GM23338 (cell line): ENCODE data around the gene NIT2. TPM values are rescaled to one million over a fixed set of nuclear protein-coding genes. Genes with fewer than 3 reads are reported as not detected.

Source experiments
- ATAC-seq: fragments of 200-7000 bp; cut with Tn5 transposase; 3 replicates; pipeline ENCODE4 v1.9.1; 2020
- DNase-seq: peaks from one replicate; pipeline ENCODE4 v3.0.0-alpha.2; 2015; ENCODE audit warnings: low spot score
- H2AFZ ChIP-seq: fragments of 200-600 bp; sonication (generic); 2 replicates; pipeline ENCODE4 v1.8.0; 2016; ENCODE audit warnings: antibody characterized with exemption, mild to moderate bottlenecking, moderate library complexity
- H3F3A ChIP-seq: fragments of 200-600 bp; sonication (generic); replicated peaks from 2 replicates; pipeline ENCODE4 v1.8.0; 2017; ENCODE audit warnings: antibody characterized with exemption, mixed run types, low read depth
- H3K27ac ChIP-seq: fragments of 200-600 bp; sonication (generic); 2 replicates; pipeline ENCODE4 v1.6.1; 2016; ENCODE audit warnings: low read depth
- H3K27me3 ChIP-seq: fragments of 200-600 bp; sonication (generic); 2 replicates; pipeline ENCODE4 v1.8.0; 2016; ENCODE audit warnings: mild to moderate bottlenecking, mixed run types, moderate library complexity; ENCODE audit not compliant: insufficient read depth
- H3K36me3 ChIP-seq: fragments of 200-600 bp; sonication (generic); 2 replicates; pipeline ENCODE4 v1.8.0; 2016; ENCODE audit warnings: mild to moderate bottlenecking; ENCODE audit not compliant: insufficient read depth
- H3K4me1 ChIP-seq: fragments of 200-600 bp; sonication (generic); 2 replicates; pipeline ENCODE4 v1.8.0; 2016; ENCODE audit warnings: mild to moderate bottlenecking, moderate library complexity; ENCODE audit not compliant: insufficient read depth
- H3K4me2 ChIP-seq: fragments of 200-600 bp; sonication (generic); 2 replicates; pipeline ENCODE4 v1.7.1; 2017; ENCODE audit warnings: mixed run types
- H3K4me3 ChIP-seq: fragments of 200-600 bp; sonication (generic); 2 replicates; pipeline ENCODE4 v1.6.1; 2016; ENCODE audit warnings: mixed run types
- H3K79me2 ChIP-seq: fragments of 200-600 bp; sonication (generic); replicated peaks from 2 replicates; pipeline ENCODE4 v1.8.0; 2017; ENCODE audit warnings: mild to moderate bottlenecking; ENCODE audit not compliant: insufficient read depth
- H3K9me2 ChIP-seq: fragments of 200-600 bp; sonication (generic); 2 replicates; pipeline ENCODE4 v1.8.0; 2017; ENCODE audit not compliant: insufficient read depth
- H4K20me1 ChIP-seq: fragments of 200-600 bp; sonication (generic); replicated peaks from 2 replicates; pipeline ENCODE4 v1.8.0; 2017; ENCODE audit warnings: mild to moderate bottlenecking; ENCODE audit not compliant: insufficient read depth
- H3K27ac Mint-ChIP-seq: 2 replicates; pipeline ENCODE4 v1.8.0; 2020; ENCODE audit warnings: inconsistent platforms, mild to moderate bottlenecking, moderate library complexity, mixed read lengths
- H3K27me3 Mint-ChIP-seq: 3 replicates; pipeline ENCODE4 v1.8.0; 2022; ENCODE audit warnings: low read depth, mild to moderate bottlenecking, moderate library complexity, mixed read lengths, inconsistent platforms; ENCODE audit not compliant: insufficient read depth, poor library complexity
- H3K36me3 Mint-ChIP-seq: 3 replicates; pipeline ENCODE4 v1.8.0; 2021; ENCODE audit warnings: low read depth, mild to moderate bottlenecking, inconsistent platforms, moderate library complexity, mixed read lengths
- H3K4me1 Mint-ChIP-seq: 3 replicates; pipeline ENCODE4 v1.8.0; 2020; ENCODE audit warnings: mild to moderate bottlenecking, inconsistent platforms, mixed read lengths
- H3K4me3 Mint-ChIP-seq: 3 replicates; pipeline ENCODE4 v1.8.0; 2021; ENCODE audit warnings: moderate library complexity, mild to moderate bottlenecking, inconsistent platforms, mixed read lengths
- H3K9me3 Mint-ChIP-seq: 3 replicates; pipeline ENCODE4 v1.8.0; 2020; ENCODE audit warnings: moderate library complexity, mild to moderate bottlenecking, inconsistent platforms, mixed read lengths
- JUNB ChIP-seq: IDR thresholded peaks from one replicate; pipeline ENCODE4 v1.6.1; 2016; ENCODE audit warnings: antibody characterized with exemption; ENCODE audit not compliant: unreplicated experiment
- REST ChIP-seq: IDR thresholded peaks from one replicate; pipeline ENCODE4 v1.6.1; 2018; ENCODE audit warnings: antibody characterized with exemption; ENCODE audit not compliant: unreplicated experiment
- ZNF462 ChIP-seq: fragments of 250-450 bp; sonication (Bioruptor Pico); IDR thresholded peaks from 2 replicates; pipeline ENCODE4 v1.5.0; 2020; ENCODE audit warnings: mild to moderate bottlenecking, moderate library complexity
- polyA plus RNA-seq: library from polyadenylated mRNA; unstranded; fragments of >200 nt; fragmentation: Nextera tagmentation; extraction: Ambion mirVana; gene quantifications from 2 replicates; pipeline ENCODE4 v1.2.1, GENCODE V29; 2016
- total RNA-seq: library from RNA; depleted of rRNA; stranded (reverse); fragments of >200 nt; shearing (Covaris generic); gene quantifications from 2 replicates; pipeline ENCODE4 v1.2.3, GENCODE V29; 2014

Gene NIT2
- total and polyA plus RNA-seq, 2 experiments from 2014 or later: 19.2 to 53.7 TPM

- ATAC-seq: no peak
- no peak overlapping the region for H3K4me3 Mint-ChIP-seq
Observed at GRCh38 chr3:100333051-100333450, 1.5 kb upstream of the NIT2 start.

More at GRCh38 chr3:100333051-100333450, 1.5 kb upstream of the NIT2 start:
- TF ChIP-seq REST: no peak
- no peak for TF ChIP-seq JUNB
- TF ChIP-seq ZNF462 (CRISPR knock-in tag): no peak
- Histone ChIP-seq H3K4me2 (no peak overlapping the region), H3F3A (0 out of 2 replicates have a peak, but pooled peaks cover 2% of the 10 kb centered on the region), H3K36me3 (no peaks in the 10 kb centered on the region), H3K4me1 (peaks cover 5% of the 10 kb centered on the region; the same call in 1 of the 2 replicates), H2AFZ (no peak overlapping the region), H3K4me3 (no peak overlapping the region), H4K20me1 (no peaks in the 10 kb centered on the region), H3K27ac (no peak overlapping the region), H3K9me2 (no peaks in the 10 kb centered on the region), H3K79me2 (no peaks in the 10 kb centered on the region), H3K27me3 (peaks cover 9% of the 10 kb centered on the region)
- Mint-ChIP-seq H3K4me1 (peaks cover 13% of the 10 kb centered on the region), H3K27ac (no peak overlapping the region), H3K9me3 (peaks cover under 1% of the 10 kb centered on the region; the same call in 1 of the 3 replicates), H3K27me3 (peaks cover 4% of the 10 kb centered on the region), H3K36me3 (peaks cover 1% of the 10 kb centered on the region)
- DNase-seq: no peak
